Tibial nerve (tissue), 4 donors: ENCODE measurements around the gene MAN1A2.

ENCODE experiments used
- CTCF ChIP-seq, 5 experiments: fragments of 200-600 bp in 3 of 5; fragments of 450-650 bp in 2 of 5; sonication (generic) in 3 of 5; IDR thresholded peaks; one replicate each; pipeline ENCODE4 v1.5.1; 2016 to 2019; ENCODE audit warnings: antibody characterized with exemption in 5 of 5, mild to moderate bottlenecking in 3 of 5, moderate library complexity in 2 of 5
- EP300 ChIP-seq, 2 donors: sonication (generic); formaldehyde crosslinking; IDR thresholded peaks; one replicate each; pipeline ENCODE4 v1.6.1; 2017; ENCODE audit warnings: antibody characterized with exemption in 2 of 2, mild to moderate bottlenecking in 1 of 2
- POLR2A ChIP-seq, 2 donors: fragments of 450-650 bp; IDR thresholded peaks; one replicate each; pipeline ENCODE4 v1.6.1; 2017; ENCODE audit warnings: antibody characterized with exemption in 2 of 2, mild to moderate bottlenecking in 2 of 2, moderate library complexity in 2 of 2

- no peak for TF ChIP-seq CTCF (IDR thresholded peaks at IDR 0.05)
- no peak for TF ChIP-seq EP300 (IDR thresholded peaks at IDR 0.05)
- no peak for TF ChIP-seq POLR2A (IDR thresholded peaks at IDR 0.05)
Measured at GRCh38 chr1:117389284-117389683, 22.0 kb downstream of the MAN1A2 start.
